Thyroid gland (tissue), 4 donors: ENCODE measurements around the gene DUSP22. TPM values are rescaled to one million over a fixed set of nuclear protein-coding genes. Genes with fewer than 3 reads are reported as not detected.
"Not testable (repeated sequence)": the region's sequence is repeated elsewhere in the genome, so short reads cannot be mapped to it uniquely, and the experiment has no call there.

Source experiments
- DNase-seq, 2 donors: peaks; one replicate each; pipeline ENCODE4 v3.0.0-alpha.2; 2019
- H3K27ac ChIP-seq, 3 donors: fragments of 200-600 bp; sonication (generic); 1 replicate in 2 of 3; 2 replicates in 1 of 3; pipeline ENCODE4 v1.5.1; 2016 to 2019; ENCODE audit warnings: mild to moderate bottlenecking in 1 of 3, moderate library complexity in 1 of 3
- H3K27me3 ChIP-seq: fragments of 200-600 bp; sonication (generic); one replicate; pipeline ENCODE4 v1.5.1; 2019
- H3K36me3 ChIP-seq, 2 donors: fragments of 200-600 bp; sonication (generic); one replicate each; pipeline ENCODE4 v1.5.1; 2016 to 2019
- H3K4me1 ChIP-seq, 2 donors: fragments of 200-600 bp; sonication (generic); one replicate each; pipeline ENCODE4 v1.5.1; 2017 to 2019
- H3K4me3 ChIP-seq, 3 donors: fragments of 200-600 bp; sonication (generic); replicated peaks in 1 of 3; 1 replicate in 2 of 3; 2 replicates in 1 of 3; pipeline ENCODE4 v1.5.1; 2016; ENCODE audit warnings: mild to moderate bottlenecking in 1 of 3
- H3K9me3 ChIP-seq: fragments of 200-600 bp; sonication (generic); one replicate; pipeline ENCODE4 v1.5.1; 2017
- POLR2A ChIP-seq, 2 donors: fragments of 450-650 bp; IDR thresholded peaks; one replicate each; pipeline ENCODE4 v1.6.1; 2017; ENCODE audit warnings: antibody characterized with exemption in 2 of 2, mild to moderate bottlenecking in 2 of 2, moderate library complexity in 1 of 2
- WGBS, 2 donors: methylation state at CpG; one replicate each; pipeline ENCODE4 v1.1.5; 2017; 5-methylcytosine and 5-hydroxymethylcytosine counted together
- intact Hi-C: fragments of 100-400 bp; cut with DNase I; formaldehyde crosslinking; loops from one replicate; pipeline ENCODE4 v1.15.1; 2023
- total RNA-seq, 4 donors: library from RNA; depleted of rRNA; stranded (reverse); fragments of >200 nt; gene quantifications; one replicate each; pipeline ENCODE4 v1.2.3, GENCODE V29; 2016
- TF ChIP-seq, protein P1 (sequence below), 6 experiments: fragments of 200-600 bp in 3 of 6; fragments of 450-650 bp in 3 of 6; sonication (generic) in 3 of 6; IDR thresholded peaks; one replicate each; pipeline ENCODE4 v1.5.1; 2016 to 2019; ENCODE audit warnings: antibody characterized with exemption in 6 of 6, mild to moderate bottlenecking in 2 of 6, inconsistent platforms in 1 of 6, moderate library complexity in 1 of 6

DUSP22 gene
- 10 to 100 TPM; 40.4 to 68.8 (median 59.4) TPM for total RNA-seq

GRCh38 chr6:291697-292505 is at the start of gene DUSP22:
Gene DUSP22, plus strand, starts transcription at chr6:292487. Its CDS starts 53 bp downstream, at chr6:292540.
- no peaks in the 10 kb centered on the region for H3K9me3 ChIP-seq
- TF ChIP-seq, protein P1, sequence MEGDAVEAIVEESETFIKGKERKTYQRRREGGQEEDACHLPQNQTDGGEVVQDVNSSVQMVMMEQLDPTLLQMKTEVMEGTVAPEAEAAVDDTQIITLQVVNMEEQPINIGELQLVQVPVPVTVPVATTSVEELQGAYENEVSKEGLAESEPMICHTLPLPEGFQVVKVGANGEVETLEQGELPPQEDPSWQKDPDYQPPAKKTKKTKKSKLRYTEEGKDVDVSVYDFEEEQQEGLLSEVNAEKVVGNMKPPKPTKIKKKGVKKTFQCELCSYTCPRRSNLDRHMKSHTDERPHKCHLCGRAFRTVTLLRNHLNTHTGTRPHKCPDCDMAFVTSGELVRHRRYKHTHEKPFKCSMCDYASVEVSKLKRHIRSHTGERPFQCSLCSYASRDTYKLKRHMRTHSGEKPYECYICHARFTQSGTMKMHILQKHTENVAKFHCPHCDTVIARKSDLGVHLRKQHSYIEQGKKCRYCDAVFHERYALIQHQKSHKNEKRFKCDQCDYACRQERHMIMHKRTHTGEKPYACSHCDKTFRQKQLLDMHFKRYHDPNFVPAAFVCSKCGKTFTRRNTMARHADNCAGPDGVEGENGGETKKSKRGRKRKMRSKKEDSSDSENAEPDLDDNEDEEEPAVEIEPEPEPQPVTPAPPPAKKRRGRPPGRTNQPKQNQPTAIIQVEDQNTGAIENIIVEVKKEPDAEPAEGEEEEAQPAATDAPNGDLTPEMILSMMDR (IDR thresholded peaks at IDR 0.05), result no peak
- peak; percentile 73 to 89 for TF ChIP-seq POLR2A (IDR thresholded peaks at IDR 0.05)
- H3K36me3 ChIP-seq, result no peaks in the 10 kb centered on the region
- peak; percentile 93 to 94 for DNase-seq
- 33 to 34% methylated on average over 25 to 45 of the region's 85 CpGs for WGBS, 2 donors
- peak within 1 kb of the TSS; percentile 25 to 72 (median 54) for H3K4me3 ChIP-seq
- H3K4me1 ChIP-seq, result peaks cover 19 to 23% of the 10 kb centered on the region in 2 donors
- peak within 1 kb of the TSS; percentile 94 to 97 (median 96) for H3K27ac ChIP-seq
- H3K27me3 ChIP-seq, result no peaks in the 10 kb centered on the region
- intact Hi-C loops, result no loop called here

DNA sequence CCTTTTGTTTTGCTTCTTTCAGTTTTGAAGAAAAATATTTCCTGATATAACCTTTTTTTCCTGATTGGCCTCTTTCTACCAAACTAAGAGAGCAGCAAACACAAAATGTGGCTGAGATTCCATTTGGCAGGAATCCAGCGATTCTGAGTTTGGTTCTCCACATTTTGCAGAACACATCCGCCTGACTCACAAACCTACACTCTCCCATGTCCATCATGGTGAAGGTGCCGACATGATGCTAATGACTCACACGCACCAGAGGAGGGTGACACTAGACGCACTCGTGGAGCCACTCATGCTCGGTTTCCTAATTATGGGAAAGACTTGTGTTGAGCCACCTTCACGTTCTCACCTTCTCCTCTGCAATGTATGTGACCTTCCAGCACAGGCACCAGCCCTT is 45.9 kb upstream of the DUSP22 start:
- Histone ChIP-seq H3K27ac (no peak overlapping the region), H3K27me3 (no peaks in the 10 kb centered on the region), H3K9me3 (no peaks in the 10 kb centered on the region), H3K36me3 (no peaks in the 10 kb centered on the region), H3K4me1 (no peaks in the 10 kb centered on the region), H3K4me3 (no peak overlapping the region)
- no peak for DNase-seq
- 80 to 84% methylated on average over 8 of the region's 8 CpGs for WGBS, 2 donors
- intact Hi-C loops, result no loop called here
- TF ChIP-seq, protein P1 (IDR thresholded peaks at IDR 0.05), result no peak
- TF ChIP-seq POLR2A (IDR thresholded peaks at IDR 0.05), result no peak

GRCh38 chr6:247351-247750 is 44.9 kb upstream of the DUSP22 start:
- 91 to 92% methylated on average over 5 of the region's 5 CpGs for WGBS, 2 donors
- no peaks in the 10 kb centered on the region for H3K9me3 ChIP-seq
- intact Hi-C loops, result no loop called here
- no peak overlapping the region for H3K4me3 ChIP-seq
- no peak for TF ChIP-seq POLR2A (IDR thresholded peaks at IDR 0.05)
- TF ChIP-seq, protein P1 (IDR thresholded peaks at IDR 0.05), result no peak
- no peaks in the 10 kb centered on the region for H3K36me3 ChIP-seq
- H3K4me1 ChIP-seq, result no peaks in the 10 kb centered on the region
- DNase-seq, result no peak
- no peak overlapping the region for H3K27ac ChIP-seq
- H3K27me3 ChIP-seq, result no peaks in the 10 kb centered on the region

- intact Hi-C loops, H3K4me1 ChIP-seq, H3K36me3 ChIP-seq, H3K27me3 ChIP-seq, H3K4me3 ChIP-seq, H3K27ac ChIP-seq, H3K9me3 ChIP-seq, DNase-seq: not testable (repeated sequence)
- 89 to 93% methylated on average over 6 of the region's 6 CpGs for WGBS, 2 donors
Observed at GRCh38 chr6:248046-248445, 44.2 kb upstream of the DUSP22 start.

DNA sequence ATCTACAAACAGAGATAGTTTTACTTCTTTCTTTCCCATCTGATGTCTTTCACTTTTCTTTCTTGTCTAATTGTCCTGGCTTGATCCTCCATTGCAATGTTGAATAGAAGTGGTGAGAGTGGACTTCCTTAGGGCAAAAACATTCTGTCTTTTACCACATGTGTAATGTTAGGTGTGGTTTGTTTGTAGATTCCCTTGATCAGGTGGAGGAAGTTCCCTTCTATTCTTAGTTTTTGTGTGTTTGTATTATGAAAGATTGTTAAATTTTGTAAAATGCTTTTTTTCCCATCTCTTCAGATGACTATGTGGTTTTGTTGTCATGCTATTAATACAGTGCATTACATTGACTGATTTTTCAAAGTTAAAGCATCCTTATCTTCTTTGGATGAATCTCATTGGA is 41.6 kb upstream of the DUSP22 start:
- Histone ChIP-seq H3K27ac (no peak overlapping the region), H3K27me3 (no peaks in the 10 kb centered on the region), H3K4me3 (no peak overlapping the region), H3K9me3 (no peaks in the 10 kb centered on the region), H3K4me1 (no peaks in the 10 kb centered on the region), H3K36me3 (no peaks in the 10 kb centered on the region)
- TF ChIP-seq, protein P1 (IDR thresholded peaks at IDR 0.05), result no peak
- TF ChIP-seq POLR2A (IDR thresholded peaks at IDR 0.05), result no peak
- DNase-seq, result no peak
- intact Hi-C loops, result no loop called here
